ENCODE data around the gene OBP2A. TPM values are rescaled to one million over a fixed set of nuclear protein-coding genes. Genes with fewer than 3 reads are reported as not detected.

Gene OBP2A
- total RNA-seq, 1 experiment from 2014 or later, result not detected

- H2BK20ac ChIP-seq (ENCODE audit: low read depth, low read length, poor library complexity, severe bottlenecking), result no peak overlapping the region
- no peaks in the 10 kb centered on the region for H3K4me1 ChIP-seq (ENCODE audit: insufficient read depth, low read length)
- H2AFZ ChIP-seq (ENCODE audit: low read length), result no peak overlapping the region
- H4K91ac ChIP-seq (ENCODE audit: insufficient read length, low read depth, low read length), result no peak overlapping the region
- H3K4me3 Mint-ChIP-seq, result no peak overlapping the region; a peak in 1 of 5 replicates
- H3T11ph ChIP-seq (ENCODE audit: low read length), result no peak overlapping the region
- H3K4me1 Mint-ChIP-seq, result no peaks in the 10 kb centered on the region
- H3K27me3 ChIP-seq (ENCODE audit: insufficient read depth, low read length), result no peaks in the 10 kb centered on the region
- no peak overlapping the region for H3K4ac ChIP-seq (ENCODE audit: low read depth, low read length)
- no peak overlapping the region for H2BK12ac ChIP-seq (ENCODE audit: insufficient read length, low read depth, low read length)
- H3K79me2 ChIP-seq (ENCODE audit: insufficient read depth, low read length), result no peaks in the 10 kb centered on the region
- H2BK5ac ChIP-seq (ENCODE audit: insufficient read length, low read length), result no peak overlapping the region
- no peak overlapping the region for H4K5ac ChIP-seq (ENCODE audit: insufficient read length, low read depth, low read length)
- H3K27me3 Mint-ChIP-seq (ENCODE audit: low read depth), result no peaks in the 10 kb centered on the region; the same call in 1 of the 2 replicates
- H2BK15ac ChIP-seq (ENCODE audit: low read depth, low read length), result no peak overlapping the region
- no peak overlapping the region for H4K8ac ChIP-seq (replicated peaks; ENCODE audit: insufficient read length, low read depth, low read length)
- no CpG with 5 or more reads among the region's 15 CpGs for WGBS (ENCODE audit: extremely low coverage, insufficient read length, low lambda C conversion rate)
- no peak overlapping the region for H3K4me2 ChIP-seq (ENCODE audit: insufficient read depth, insufficient read length, low read length)
- H3K9me3 ChIP-seq (ENCODE audit: control insufficient read depth, low read depth, low read length), result no peaks in the 10 kb centered on the region
- peak overlapping the region in 2 of 3 experiments; percentile 68 to 79; a peak in 2 of 7 replicates for H3K27ac Mint-ChIP-seq
- TF ChIP-seq, protein P1, sequence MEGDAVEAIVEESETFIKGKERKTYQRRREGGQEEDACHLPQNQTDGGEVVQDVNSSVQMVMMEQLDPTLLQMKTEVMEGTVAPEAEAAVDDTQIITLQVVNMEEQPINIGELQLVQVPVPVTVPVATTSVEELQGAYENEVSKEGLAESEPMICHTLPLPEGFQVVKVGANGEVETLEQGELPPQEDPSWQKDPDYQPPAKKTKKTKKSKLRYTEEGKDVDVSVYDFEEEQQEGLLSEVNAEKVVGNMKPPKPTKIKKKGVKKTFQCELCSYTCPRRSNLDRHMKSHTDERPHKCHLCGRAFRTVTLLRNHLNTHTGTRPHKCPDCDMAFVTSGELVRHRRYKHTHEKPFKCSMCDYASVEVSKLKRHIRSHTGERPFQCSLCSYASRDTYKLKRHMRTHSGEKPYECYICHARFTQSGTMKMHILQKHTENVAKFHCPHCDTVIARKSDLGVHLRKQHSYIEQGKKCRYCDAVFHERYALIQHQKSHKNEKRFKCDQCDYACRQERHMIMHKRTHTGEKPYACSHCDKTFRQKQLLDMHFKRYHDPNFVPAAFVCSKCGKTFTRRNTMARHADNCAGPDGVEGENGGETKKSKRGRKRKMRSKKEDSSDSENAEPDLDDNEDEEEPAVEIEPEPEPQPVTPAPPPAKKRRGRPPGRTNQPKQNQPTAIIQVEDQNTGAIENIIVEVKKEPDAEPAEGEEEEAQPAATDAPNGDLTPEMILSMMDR (conservative IDR thresholded peaks at IDR 0.05), result no peak
- H2BK120ac ChIP-seq (ENCODE audit: low read depth, low read length, poor library complexity, severe bottlenecking), result no peak overlapping the region
- H3K9me3 Mint-ChIP-seq, result peaks cover 1 to 2% of the 10 kb centered on the region in 2 experiments; a peak in 2 of 5 replicates
- H3K56ac ChIP-seq (ENCODE audit: insufficient read length, low read depth, low read length), result no peak overlapping the region
- no peaks in the 10 kb centered on the region for H3K36me3 Mint-ChIP-seq (ENCODE audit: insufficient read depth in 1 of 3, low read depth in 3 of 3)
- no peak overlapping the region for H3K14ac ChIP-seq (ENCODE audit: insufficient read depth, low read length)
- H3K23me2 ChIP-seq (ENCODE audit: insufficient read length, low read depth, low read length, poor library complexity, severe bottlenecking), result no peaks in the 10 kb centered on the region
- no peak overlapping the region for H3K18ac ChIP-seq (ENCODE audit: insufficient read length, low read depth, low read length)
- H3K79me1 ChIP-seq (ENCODE audit: insufficient read depth, low read depth, low read length, poor library complexity, severe bottlenecking), result no peaks in the 10 kb centered on the region
- H3K23ac ChIP-seq (ENCODE audit: insufficient read length, low read depth, low read length), result no peak overlapping the region
- no peak overlapping the region for H3K27ac ChIP-seq (ENCODE audit: insufficient read length, low read depth, low read length)
- H4K20me1 ChIP-seq (ENCODE audit: control insufficient read depth, insufficient read depth, insufficient read length), result no peaks in the 10 kb centered on the region
- no peak overlapping the region for H3K9ac ChIP-seq (ENCODE audit: extremely low read depth, insufficient read length, low read length)
- no peak overlapping the region for H2AK5ac ChIP-seq (ENCODE audit: insufficient read length, low read length)
- no peak for DNase-seq
These were observed 43.9 kb downstream of the OBP2A start for GRCh38 chr9:135589596-135590485.
